Measurements from ENCODE around the gene MAPK4.
"Not testable (repeated sequence)": the region's sequence is repeated elsewhere in the genome, so short reads cannot be mapped to it uniquely, and the experiment has no call there.

The MAPK4 gene

DNA sequence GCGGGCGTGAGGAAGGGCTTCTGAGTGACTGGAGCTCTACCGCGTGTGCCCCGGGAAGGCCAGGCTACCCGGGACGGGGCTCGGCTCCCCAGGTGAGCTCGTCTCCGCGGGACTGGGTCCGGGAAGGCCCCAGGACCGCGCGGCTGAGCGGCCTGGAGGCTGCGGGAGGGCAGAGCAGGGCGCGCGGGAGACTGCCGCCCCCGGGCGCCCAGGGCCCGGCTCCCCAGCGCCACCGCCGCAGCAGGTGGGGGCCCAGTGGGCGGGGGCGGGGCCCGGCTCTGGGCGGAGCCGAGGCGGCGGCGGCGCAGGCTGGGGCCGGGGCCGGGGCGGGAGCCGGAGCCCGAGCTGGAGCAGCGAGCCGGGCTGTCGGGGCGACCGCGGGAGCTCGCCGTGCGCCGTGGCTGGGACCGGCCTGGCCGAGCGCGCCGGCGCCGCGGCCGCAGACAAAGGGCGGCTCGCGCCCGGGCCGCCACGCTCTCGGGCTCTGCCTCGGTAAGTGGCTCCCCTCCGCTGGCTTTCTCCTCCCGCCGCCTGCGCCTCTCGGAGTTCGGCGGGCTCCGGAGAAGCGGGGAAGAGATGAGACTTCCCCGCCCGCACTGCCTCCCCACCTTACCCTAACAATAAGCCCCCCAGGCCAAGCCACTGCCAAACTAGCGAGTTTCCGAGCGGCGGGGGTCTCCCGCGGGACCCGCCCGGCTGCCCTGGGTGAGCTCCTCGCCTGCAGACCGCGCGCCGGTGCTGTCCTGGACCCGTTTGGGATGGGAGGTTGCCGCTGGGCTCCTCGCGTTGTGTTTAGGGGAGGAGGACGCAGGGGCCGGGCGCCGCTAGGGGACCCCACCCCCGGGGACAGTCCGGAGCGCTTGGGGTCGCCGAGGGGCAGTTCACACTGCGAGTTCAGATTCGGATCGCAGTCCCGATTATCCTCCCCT, at the start of gene MAPK4:
MAPK4 (plus strand) TSS at position 336 of the 929 bp plus-strand sequence. CDS start 103,872 bp downstream, outside the sequence.
- peak in 1 of 2 donors; percentile 4 for DNase-seq (ENCODE audit: low read depth in 2 of 2)

DNA sequence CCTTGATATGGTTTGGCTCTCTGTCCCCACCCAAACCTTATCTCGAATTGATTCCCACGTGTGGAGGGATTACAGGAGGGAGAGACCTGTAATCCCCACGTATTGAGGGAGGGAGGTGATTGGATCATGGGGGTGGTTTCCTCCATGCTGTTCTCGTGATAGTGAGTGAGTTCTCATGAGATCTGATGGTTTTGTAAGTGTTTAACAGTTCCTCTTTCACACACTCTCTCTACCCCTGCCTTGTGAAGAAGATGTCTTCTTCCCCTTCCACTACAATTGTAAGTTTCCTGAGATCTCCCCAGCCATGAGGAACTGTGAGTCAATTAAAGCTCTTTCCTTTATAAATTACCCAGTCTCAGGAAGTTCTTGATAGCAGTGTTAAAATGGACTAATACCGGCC, 42.6 kb upstream of the MAPK4 start:
- not testable (repeated sequence) for DNase-seq (ENCODE audit: low read depth in 2 of 2)

DNA sequence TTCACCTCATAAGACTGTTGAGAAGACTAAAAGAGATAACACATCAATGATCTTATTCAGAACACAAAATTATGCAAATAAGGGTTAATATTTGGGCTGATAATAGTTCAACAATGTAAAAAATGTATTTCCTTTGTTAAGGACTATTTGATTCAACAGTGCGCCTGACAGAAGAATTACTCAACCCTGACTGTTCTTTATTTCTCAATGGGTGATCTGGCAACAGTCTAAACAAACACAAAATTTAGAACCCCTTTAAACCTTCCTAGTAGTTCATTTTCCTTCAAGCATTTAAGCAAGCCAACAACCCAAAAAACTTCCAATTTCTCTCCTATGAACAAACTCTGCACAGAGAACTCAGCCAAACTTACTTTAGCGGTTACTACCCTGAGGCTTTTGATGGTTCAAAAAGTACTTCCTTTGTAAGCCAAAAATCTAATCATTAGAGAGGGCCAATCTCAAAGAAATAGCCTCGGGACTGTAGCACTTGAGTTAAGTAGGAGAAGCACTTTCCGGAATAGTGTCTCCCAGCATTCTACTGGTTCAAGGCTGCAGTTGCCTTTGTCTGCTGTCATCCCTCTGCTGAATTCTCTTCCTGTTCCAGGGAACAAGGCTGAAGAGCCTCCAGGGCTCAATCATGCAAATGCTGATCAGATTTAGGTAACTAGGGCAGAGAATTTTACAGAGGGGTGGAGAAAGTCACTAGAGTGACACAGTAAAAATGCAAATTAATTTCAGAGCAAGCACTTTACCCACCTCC, 40.9 kb upstream of the MAPK4 start:
- DNase-seq (ENCODE audit: low read depth in 2 of 2) = no peak

DNA sequence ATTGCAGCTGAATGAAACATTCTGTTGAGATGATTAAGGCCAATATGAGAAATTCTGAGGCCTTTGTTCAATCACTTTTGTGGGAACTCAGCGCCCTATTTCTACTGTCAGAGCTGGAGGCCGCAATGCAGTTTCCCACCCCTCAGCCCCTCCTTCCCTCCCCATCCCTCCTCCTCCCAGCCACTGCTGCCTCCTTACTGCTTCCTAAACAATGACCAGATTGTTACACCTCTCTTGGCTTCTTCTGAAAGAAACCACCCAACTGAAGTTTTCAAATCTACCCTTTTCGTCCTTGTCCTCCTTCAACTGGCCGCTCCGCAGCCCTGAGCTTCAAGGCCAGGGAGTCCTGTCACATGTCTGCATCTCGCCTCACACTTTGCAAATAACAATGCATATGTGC, 36.7 kb upstream of the MAPK4 start:
- no peak for DNase-seq (ENCODE audit: low read depth in 2 of 2)

DNA sequence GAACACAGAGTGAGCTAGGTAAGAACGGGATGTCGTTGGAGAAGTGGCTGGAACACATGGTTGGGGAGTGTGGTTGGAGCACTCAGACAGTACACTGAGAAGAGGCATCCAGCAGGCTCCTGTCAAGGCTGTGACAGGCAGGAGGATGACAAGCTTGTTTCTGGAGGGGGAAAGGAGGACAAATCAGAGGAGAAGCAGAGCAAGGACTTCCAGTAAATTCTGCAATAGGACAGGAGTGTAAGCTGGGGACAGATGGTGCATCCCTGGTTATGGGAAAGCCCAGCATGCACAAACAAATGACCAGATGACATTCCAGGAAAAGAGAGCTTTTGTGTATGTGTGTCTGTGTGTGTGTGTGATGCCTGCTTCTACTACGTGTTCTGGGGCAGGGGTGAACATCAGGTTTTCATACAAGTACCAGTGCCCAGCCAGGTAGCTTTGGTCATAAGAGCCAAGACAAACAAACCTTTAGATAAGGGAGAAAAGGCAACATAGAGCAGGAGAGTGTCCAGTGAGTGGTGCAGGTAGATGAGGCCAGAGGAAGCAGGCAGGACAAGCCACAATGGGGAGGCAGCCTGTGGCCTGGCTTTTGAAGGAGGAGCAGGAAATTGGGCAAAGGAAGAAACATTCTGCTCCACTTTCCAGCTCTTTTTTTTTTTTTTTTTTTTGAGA, 32.1 kb upstream of the MAPK4 start:
- no peak for DNase-seq (ENCODE audit: low read depth in 2 of 2)

DNA sequence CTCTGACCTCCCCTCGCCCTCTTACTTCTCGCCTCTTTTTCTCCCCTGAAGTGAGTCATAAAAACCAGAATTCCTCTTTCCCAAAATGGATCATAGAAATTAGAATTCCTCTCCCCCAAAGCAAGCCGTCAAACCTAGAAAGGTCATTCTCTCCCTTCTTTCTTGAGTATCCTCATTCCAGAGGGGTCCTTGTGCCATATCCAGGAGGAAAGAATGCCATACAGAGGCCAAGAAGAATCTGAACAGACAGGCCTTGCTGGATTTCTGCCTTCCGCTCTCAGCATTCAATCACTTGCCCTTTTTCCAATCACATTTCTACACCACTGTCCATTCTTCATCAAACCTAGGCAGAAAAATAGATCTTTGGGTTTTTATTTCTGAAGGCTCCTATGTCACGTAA, 31.1 kb upstream of the MAPK4 start:
- no peak for DNase-seq (ENCODE audit: low read depth in 2 of 2)

DNA sequence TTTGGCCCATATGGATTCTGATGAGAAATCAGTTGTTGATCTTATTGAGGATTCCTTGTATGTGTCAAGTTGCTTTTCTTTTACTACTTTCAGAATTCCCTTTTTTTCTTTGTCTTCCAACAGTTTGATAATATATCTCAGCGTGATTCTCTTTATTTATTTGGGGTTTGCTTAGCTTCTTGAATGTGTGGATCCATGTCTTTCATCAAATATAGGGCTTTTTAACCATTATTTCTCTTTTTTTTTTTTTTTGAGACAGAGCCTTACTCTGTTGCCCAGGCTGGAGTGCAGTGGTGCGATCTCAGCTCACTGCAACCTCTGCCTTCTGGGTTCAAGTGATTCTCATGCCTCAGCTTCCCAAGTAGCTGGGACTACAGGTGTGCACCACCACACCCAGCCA, 26.1 kb upstream of the MAPK4 start:
- DNase-seq (ENCODE audit: low read depth in 2 of 2) = not testable (repeated sequence)

DNA sequence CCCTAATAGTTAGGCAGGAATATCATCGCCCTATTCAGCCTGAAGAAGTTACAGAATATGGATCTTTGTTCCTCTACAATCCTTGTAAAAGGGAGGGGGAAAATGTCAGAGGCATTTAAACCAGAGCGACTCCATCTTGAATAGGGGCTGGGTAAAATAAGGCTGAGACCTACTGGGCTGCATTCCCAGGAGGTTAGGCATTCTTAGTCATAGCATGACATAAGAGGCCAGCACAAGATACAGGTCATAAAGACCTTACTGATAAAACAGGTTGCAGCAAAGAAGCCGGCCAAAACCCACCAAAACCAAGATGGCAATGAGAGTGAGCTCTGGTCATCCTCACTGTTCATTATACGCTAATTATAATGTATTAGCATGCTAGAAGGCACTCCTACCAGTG, 15.4 kb upstream of the MAPK4 start:
- not testable (repeated sequence) for DNase-seq (ENCODE audit: low read depth in 2 of 2)

DNA sequence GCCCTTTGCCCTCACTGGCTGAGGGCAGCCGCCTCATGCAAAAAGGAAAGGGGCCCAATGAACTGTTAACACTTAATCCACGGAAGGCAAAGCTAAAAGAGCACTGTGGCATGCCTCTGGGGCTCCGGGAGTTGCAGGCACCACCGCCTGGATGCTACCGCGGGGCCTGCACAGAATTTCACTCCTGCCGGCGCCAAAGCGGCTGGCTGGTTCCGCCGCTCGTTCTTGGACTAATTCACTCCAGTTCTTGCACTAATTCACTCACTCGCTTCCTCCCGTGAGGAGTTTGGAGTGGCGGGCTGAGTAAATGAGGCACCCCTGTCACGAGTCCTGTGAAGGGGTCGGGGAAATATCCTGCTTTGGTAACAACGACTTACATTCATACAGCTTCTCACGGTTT, 14.0 kb upstream of the MAPK4 start:
- no peak for DNase-seq (ENCODE audit: low read depth in 2 of 2)

DNA sequence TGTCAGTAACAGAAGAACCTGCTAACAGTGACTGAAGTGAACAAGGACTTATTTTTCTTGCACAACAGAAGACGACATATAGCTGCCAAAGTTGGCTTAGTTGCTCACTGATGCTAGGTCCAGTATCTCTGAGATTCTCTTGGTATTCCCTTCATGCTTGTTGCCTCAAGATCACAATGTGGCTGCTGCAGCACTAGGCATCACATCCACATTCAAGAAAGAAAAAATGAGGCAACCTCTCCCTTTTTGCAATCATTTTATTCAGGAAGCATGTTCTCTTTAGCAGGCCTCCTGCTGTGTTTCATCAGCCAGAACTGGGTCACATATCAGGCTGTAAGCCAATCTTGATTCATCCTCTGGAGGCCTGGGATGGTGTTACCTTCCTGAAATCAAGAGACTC, 11.7 kb upstream of the MAPK4 start:
- no peak for DNase-seq (ENCODE audit: low read depth in 2 of 2)

DNA sequence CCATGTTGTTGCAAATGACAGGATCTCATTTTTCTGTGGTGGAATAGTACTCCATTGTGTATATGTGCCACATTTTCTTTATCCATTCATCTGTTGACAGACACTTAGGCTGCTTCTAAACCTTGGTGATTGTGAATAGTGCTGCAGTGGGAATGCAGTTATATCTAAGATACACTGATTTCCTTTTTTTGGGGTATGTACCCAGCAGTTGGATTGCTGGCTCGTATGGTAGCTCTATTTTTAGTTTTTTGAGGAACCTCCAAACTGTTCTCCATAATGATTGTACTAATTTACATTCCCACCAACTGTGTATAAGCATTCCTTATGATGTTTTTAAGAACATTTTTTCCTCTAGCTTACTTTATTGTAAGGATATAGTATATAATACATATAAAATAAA, 8.2 kb upstream of the MAPK4 start:
- not testable (repeated sequence) for DNase-seq (ENCODE audit: low read depth in 2 of 2)

DNA sequence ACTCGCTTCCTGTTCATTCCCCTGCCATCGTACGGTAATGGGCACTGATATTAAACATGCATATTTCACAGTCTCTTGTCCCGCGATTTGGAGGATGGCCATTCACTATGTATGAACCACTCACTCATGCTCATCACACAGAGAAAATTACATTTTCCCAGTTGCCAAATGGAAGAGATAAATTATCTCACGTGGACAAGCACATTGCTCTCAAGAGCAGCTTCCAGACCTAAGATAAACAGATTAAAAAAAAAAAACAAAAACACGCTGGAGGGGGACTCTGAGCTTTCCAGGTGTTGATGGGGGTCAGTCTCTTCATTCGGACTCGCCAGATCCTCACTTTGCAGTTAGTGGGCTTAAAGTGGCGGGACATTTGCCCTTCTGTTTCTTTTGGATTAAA, 1.7 kb upstream of the MAPK4 start:
- DNase-seq (ENCODE audit: low read depth in 2 of 2) = no peak

DNA sequence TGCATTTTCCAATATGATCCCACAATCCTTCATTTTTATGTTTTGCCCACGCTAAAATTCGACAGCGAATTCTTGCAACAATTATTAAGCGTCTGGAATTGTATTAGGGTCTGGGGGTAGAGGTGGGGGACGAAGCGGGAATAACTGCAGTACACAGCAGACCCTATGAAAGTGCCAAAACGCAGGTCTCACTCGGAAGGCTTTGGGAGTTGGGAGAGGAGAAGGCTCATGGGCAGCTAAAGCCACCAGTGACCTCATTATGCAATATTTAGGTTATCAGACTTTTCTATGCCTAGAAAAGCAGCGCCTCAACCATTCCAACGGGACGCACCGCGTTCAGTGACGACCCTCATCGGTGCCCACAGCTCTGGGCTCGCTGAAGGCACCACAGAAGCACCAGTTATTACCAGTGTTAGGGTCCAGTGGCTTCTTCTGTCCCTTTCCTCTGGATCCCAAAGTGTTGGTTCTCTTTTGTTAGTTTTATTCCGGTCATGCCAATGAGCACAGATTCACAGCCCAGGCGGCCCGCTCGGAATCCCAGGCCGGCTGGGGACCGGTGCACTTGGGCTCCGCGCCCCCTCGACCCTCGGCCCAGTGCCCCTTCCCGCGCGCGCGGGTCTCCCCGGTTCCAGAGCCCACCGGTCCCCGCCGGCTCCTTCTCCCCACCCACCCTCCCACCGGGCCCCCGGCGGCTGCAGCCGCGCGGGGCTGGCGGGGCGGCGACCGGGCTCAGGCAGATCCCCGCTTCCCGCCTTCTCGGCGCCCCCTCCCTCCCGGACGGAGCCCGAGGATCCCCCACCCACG, 737 bp upstream of the MAPK4 start:
- no peak for DNase-seq (ENCODE audit: low read depth in 2 of 2)

DNA sequence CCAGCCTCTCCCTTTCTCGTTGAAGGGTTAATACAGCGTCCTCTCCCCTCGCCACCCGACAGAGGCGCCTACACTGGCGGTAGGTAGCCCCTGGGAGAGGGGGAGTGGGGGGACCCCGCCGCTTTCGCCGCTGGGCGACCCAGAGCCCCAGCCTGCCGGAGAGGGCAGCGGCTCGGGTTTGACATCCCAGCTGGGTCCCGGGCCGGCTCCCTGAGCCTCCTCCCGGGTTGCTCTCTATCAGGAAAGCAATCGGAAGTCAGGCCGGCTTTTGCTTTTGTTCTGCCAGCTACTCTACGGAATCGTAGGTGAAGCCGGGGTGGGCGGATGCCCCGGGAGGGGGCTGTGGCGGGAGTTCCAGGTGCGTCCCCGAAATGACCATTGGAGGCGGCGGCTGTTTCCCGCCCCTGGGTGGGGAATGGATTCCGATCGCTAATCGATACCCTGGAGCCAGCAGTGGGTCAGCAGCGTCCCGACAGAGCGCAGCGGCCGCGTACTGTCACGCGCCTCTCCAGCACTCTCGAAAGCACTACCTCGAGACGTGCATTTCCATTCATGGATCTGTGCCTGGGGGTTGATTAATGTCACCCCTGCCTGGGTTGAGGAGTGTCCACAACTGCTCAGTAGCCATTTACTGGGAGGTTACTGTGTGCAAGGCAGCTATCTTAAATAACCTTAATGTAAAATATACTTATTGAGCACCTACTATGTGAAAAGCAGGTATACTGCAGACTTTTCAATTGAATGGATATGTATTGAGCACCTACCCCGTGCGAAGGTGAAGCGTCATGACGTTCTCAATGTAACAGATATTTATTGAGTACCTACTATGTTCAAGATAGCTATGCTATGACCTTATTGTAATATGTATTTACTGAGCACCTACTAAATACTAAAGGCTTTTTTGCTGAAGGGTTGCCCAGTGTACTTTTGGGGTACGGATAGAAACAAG, 1.1 kb downstream of the MAPK4 start:
- no peak for DNase-seq (ENCODE audit: low read depth in 2 of 2)

DNA sequence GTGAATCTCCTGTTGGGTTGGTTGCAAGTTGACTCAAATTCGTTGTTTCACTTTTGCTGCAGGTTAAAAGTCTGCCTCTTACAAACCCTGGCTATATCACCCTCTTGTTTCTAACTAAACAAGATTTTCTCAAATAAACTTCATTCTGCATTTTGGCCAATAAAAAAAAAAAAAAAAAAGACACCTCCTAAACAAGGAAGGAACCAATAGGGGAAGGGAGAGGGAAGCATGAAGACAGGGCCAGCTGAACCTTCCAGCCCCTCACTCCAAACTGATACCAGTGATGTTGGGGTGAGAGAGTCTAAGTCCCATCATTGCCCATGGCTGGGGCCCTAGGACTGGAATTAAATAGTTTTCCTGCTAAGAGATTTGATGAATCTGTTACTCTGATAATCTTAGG, 2.4 kb downstream of the MAPK4 start:
- DNase-seq (ENCODE audit: low read depth in 2 of 2) = not testable (repeated sequence)

DNA sequence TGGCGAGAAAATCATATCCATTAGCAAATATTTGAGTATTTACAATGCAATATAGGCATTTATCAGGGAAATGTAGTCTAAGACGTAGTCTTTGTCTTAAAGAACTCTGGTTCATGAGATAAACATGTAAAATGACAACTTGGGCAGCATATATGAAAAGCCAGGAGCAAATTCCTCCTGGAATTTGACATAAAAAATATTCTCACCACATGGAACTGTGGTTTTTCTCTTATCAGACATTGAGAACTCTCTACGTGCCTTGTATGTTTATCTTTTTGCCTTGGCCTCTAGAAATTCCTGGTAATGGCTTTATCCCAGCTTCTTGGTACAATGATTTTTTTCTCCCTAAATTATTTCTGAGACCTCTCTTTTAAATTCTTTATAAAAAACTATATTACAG, 2.8 kb downstream of the MAPK4 start:
- no peak for DNase-seq (ENCODE audit: low read depth in 2 of 2)

DNA sequence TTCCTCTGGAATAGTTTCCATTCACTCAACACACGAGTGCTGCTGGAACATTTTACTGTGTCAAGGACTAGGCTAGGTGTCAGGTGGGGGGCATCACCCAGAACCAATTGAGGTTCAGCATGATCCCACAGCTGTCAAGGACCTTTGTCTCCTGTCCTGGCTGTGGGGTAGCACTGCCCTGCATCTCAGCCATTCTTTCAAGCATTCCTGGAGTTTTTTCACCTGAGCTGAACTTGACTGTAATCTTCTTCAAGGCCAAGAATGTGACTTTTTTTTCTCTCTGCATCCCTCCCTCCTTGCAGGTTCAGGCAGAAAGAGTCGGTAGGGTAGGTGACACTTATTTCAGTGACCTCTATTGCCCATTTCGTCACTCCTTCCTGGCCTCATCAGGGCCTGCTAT, 3.5 kb downstream of the MAPK4 start:
- DNase-seq (ENCODE audit: low read depth in 2 of 2) = no peak

DNA sequence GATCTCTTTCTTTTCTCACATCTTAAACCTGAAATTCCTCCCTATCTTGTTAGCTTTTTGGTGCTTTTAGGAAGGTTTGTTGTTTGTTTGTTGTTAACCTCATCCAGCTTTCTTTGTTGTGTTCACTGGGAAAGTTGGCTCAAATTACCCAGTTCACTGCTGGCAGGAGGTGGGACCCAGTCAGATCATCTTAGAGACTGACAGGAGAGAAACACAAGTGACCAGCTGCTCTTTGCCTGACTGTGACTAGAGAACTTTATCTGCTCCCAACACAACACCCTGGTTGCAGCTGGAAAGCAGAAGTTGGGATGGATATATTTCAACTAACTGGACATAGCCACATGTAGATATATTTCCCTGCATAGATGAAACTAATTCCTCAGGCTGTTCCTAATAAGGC, 10.0 kb downstream of the MAPK4 start:
- DNase-seq (ENCODE audit: low read depth in 2 of 2) = no peak

DNA sequence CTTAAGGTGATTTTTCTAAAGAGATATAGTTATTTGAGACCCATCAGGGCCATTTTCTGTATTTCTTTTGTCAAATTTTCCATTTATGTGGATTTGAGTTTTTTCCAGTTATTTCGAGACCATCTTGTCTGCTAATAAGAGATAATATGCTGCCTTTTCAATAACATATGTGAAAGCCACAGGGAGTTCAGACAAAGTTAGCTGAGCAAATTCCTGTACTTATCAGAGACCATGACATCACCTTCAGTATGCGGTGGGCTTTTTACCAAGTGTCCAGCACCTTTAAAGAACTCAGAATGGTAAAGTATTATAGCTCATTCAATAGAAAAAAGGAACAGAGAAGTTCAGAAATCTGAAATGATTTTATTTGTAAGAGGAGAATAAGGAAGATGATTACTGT, 11.7 kb downstream of the MAPK4 start:
- DNase-seq (ENCODE audit: low read depth in 2 of 2) = no peak

DNA sequence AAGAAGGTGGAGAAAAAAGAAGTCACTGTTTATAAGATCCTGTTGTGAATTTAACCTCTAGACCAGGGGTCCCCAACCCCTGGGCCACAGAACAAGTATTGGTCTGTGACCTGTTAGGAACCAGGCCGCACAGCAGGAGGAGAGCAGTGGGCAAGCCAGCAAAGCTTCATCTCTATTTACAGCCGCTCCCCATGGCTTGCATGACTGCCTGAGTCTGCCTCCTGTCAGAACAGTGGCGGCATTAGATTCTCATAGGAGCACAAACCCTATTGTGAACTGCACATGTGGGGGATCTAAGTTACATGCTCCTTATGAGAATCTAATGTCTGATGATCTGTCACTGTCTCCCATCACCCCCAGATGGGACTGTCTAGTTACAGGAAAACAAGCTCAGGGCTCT, 13.3 kb downstream of the MAPK4 start:
- DNase-seq (ENCODE audit: low read depth in 2 of 2) = not testable (repeated sequence)
